ENCODE results near the gene STMN3. TPM values are rescaled to one million over a fixed set of nuclear protein-coding genes. Genes with fewer than 3 reads are reported as not detected.
"Not testable (repeated sequence)": the region's sequence is repeated elsewhere in the genome, so short reads cannot be mapped to it uniquely, and the experiment has no call there.

Gene STMN3
- polyA plus RNA-seq, 10 donors, result 8.8 to 37.1 (median 16.1) TPM

DNA sequence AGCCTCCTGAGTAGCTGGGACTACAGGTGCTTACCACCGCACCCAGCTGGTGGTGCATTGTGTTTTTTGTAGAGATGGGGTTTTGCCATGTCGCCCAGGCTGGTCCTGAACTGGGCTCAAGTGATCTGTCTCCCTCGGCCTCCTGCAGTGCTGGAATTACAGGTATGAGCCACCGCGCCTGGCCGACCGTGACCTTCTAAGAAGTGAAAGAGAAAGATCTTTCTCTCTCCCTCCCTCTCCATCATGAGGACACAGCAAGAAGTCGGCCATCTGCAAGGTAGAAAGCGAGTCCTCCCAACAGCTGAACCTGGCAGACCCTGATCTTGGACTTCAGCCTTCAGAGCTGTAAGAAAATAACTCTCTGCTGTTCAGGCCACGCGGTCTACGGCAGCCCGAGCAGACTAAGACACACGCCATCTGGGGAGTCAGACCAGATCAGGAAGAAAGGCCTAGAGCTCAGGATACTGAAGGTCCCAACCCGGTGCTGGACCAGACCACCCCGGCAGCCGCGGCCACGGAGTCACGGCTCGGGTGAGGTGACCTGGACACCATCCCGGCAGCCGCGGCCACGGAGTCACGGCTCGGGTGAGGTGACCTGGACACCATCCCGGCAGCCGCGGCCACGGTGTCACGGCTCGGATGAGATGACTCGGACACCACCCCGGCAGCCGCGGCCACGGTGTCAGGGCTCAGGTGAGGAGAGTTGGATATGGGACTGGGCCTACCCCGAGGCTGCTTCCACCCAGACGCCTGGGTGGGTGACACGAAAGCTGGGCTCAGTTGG lies 35.9 kb downstream of the STMN3 start:
- no peak for DNase-seq

DNA sequence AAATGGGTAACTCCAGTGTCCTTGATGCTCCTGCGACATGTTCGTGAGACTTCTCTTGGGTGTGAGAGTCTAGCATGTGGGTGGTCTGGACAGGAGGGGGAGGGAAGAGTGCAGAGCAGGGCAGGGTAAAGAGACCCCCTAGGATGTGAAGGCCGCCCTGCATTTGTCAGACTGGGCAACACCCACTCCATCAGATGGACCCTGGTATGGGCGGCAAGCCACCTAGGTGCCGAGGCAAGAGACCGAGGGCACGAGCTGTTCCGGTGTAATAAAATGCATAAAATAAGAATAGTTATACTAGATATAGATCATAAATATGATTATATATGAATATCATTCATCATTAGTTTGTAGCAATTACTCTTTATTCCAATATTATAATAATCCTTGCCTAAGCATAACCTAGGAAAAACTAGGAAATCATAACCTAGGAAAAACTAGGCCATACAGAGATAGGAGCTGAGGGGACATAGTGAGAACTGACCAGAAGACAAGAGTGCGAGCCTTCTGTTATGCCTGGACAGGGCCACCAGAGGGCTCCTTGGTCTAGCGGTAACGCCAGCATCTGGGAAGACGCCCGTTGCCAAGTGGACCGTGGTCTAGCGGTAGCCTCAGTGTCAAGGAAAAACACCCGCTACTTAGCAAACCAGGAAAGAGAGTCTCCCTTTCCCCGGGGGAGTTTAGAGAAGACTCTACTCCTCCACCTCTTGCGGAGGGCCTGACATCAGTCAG lies 39.2 kb downstream of the STMN3 start:
- DNase-seq, result not testable (repeated sequence)

DNA sequence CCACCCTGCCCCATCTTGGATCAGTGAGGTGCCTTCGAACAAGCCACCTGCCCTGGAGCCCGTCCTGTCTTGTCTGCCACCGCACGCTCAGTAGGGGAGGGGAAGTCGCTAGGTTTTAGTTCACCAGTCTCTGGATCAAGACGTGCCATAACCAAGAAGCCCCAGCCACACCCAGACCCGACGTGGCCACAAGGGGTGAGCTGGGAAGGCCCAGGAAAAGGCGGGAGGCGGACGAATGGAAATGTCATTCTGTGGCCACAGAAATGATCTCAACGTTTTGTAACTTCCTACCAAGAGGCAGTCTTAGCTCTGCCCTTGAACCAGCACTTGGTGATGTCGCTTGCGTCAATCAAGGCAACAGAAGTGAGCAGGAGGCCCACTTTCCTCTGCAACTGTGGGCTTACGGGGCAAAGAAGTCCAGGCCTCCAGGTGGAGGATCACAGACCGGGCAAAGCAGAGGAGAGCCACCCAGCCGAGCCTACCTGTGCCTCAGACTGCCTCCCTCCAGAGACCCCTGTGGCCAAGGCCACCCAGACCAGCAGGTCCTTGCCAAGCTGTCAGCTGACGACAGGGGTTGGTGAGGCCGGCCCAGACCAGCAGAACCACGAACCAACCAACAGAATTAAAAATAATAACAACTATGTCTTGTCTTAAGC lies 40.8 kb downstream of the STMN3 start:
- DNase-seq, result no peak

DNA sequence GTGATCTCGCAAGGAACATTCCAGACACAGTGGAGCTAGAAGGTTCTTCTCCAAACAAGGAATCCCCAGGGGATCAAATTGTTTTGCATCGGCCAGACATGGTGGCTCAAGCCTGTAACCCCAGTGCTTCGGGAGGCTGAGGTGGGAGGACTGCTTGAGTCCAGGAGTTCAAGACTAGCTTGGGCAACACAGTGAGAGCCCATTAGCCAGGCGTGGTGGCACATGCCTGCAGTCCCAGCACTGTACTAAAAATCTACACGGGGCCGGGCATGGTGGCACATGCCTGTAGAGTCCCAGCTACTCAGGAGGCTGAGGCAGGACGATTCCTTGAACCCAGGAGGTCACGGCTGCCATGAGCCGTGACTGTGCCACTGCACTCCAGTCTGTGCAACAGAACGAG lies 41.6 kb downstream of the STMN3 start:
- DNase-seq, result no peak

DNA sequence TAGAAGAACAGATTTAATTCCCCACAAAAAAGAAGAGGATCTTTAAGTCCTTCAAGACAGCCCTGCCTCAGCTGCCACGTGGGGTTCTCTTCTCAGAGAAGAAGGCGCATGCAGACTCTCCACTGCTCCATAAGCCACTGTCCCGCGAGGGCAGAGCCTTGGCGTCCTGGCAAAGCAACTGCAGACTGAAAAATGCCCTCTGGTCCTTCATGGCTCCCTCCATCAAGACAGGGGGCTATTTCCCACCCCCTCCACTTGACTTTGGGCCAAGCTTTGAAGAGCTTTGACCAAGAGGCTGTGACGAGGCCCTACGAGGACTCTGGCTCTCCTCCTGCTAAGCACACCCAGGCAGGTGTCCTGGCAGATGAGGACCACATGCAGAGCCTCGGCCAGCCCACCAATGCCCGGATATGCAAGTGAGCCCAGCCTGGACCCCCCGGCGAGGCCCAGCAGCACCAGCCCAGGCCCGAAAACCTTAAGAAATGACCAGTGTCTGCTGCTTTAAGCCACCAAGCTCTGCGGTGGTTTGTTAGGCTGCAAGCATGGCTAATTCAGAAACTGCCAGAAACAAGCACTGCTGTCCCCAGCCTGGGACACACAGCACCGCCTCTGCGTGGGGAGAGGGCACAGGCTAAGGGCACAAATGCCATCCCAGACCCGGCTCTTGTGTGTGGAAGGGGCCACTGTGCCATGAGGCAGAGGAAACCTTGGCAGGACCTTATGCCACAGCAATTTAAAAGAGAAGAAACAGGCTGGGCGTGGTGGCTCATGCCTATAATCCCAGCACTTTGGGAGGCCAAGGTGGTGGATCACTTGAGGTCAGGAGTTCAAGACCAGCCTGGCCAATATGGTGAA lies 42.4 kb downstream of the STMN3 start:
- no peak for DNase-seq

DNA sequence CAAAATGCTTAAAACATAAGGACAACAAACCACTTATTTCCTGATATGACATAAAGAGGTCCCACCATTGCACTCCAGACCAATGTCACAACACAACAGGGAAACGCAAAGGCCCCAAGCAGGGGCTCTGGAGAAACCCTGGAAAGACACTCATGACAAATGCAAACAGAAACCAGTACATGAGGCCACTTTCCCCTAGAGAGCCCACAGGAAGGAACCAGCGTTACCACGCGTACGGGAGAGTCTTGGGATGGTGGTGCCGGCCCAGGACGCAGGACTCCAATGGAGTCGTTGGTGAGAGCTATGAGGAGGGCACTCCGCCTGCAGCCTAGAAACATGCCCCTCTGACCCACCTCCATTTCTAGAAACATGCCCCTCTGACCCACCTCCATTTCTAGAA lies 46.5 kb downstream of the STMN3 start:
- no peak for DNase-seq

DNA sequence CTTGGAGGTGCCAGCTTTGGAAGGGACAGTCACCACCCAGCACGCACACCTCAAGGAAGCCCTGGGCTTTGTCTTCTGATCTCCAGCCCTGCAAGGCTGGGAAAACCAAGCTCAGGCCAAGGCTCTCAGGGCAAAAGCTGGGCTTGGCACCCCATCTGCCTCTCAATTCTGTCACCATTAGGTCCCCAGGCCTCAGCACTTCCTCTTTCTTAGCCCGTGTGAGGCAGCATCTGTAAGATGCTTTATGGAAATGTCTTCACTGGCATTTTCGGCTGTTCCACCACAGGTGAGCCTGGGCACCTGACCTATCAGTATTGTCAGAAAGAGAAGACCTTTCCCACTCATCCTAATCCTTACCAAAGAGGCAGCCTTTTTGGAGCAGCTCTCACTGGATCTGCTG lies 50.9 kb downstream of the STMN3 start:
- no peak for DNase-seq

DNA sequence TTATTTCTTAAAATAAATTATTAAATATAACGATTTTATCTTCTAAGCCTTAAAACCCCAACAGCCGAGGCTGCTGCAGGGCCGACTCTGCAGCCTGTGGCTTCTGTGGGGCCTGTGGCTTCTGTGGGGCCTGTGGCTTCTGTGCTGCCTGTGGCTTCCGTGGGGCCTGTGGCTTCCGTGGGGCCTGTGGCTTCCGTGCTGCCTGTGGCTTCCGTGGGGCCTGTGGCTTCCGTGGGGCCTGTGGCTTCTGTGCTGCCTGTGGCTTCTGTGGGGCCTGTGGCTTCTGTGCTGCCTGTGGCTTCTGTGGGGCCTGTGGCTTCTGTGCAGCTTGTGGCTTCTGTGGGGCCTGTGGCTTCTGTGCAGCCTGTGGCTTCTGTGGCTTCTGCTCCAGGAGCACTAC lies 51.5 kb downstream of the STMN3 start:
- not testable (repeated sequence) for DNase-seq

DNA sequence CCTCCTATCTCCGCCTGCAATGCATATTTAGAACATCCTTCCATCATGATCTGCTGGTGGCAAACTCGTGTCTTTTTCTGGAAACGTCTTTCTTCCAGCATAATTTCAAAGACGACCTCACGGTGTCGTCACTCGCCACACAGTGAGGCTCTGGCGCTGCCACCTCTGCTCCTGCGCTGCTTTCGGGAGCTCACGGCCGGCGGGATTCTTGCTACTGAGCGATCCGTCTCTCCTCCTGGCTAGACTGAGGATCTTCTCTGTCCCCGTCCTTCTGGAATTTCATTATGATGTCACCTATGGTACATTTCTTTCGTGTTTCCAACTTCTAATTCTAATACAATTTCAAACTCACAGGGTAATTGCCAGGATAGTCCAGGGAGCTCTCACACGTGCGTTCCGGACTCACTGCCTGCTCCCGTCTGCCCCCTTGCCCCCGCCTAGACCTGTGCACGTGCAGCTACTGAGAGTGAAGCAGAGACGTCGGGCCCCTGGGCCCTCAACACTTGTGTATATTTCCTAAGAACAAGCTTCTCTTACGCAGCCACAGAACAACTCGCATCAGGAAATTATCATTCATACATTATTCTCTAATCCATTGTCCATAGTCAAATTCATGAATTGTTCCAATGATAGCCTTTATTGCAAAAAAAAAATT lies 53.7 kb downstream of the STMN3 start:
- no peak for DNase-seq

DNA sequence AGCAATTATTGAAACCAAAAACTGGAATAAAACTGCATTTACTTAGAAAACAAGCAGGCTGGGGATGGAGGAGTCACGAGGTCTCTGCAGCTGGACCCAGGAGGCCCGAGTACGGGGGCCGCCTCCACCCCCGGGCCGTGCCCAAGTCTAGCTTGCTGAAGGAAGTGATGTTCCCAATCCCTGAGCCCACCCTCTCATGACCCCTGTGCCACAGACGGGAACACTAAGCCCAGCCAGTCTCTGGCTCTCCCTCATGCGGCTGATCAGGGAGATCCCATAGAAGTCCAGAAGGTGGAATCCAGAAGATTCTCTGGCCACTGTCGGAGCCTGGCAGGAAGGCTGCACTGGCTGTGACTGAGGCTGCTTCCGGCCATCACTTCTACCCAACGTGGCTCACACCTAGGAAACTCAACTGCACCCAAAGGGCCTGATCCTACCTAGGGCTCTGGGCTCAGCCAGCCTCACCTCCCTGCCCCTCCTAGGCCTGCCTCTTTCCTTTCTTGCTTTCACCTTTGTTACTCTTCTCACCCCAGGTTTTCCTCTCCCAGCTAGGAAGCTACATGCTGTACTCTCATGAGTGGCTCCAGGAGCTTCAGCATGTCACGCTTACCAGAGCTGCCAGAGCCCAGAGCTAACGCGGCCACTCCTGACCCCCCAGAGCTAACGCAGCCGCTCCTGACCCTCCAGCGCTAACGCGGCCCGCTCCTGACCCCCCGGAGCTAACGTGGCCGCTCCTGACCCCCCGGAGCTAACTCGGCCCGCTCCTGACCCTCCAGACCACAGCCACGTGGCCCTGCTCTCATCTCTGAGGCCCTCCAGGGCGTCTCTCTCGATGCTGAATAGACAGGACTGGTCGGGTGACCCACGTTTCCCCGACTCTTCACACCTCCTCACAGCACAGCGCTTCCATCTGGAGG lies 54.5 kb downstream of the STMN3 start:
- no peak for DNase-seq

DNA sequence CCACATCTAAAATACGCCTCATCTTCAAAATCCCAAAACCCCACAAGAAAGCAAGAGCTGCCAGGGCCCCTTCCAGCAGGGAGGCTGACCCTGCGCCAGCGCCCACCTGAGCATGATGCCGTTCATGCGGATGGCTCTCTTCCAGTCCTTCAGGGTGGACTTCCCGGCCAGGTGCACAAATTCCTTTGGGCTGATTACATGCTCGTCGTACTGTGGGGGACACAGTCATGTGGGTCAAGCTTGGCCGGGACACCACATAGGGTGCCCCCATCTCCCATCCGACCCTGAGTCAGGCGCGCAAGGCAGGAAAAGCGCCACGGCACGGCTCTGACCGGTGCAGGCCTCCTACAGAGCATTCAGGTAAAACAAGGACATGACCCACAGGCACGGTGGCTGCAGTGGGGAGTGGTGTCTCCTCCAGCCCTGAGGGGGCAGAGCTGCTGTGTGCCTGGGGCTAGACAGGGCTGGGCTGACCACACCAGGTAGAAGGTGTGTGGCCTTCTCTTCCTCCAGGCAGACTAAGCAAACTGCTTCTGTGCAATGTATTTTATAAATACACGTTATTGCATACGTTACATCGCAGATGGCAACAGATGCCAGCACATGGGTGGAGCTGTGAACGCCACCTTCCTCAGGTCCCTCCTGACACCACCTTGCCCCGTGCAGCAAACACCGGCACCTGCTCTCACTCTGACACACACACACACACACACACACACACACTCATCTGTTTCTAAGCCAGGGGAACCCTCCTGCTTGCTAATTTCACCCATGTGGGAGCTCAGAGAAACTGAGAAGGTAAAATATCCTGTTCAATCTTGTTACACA lies 55.4 kb downstream of the STMN3 start:
- no peak for DNase-seq

DNA sequence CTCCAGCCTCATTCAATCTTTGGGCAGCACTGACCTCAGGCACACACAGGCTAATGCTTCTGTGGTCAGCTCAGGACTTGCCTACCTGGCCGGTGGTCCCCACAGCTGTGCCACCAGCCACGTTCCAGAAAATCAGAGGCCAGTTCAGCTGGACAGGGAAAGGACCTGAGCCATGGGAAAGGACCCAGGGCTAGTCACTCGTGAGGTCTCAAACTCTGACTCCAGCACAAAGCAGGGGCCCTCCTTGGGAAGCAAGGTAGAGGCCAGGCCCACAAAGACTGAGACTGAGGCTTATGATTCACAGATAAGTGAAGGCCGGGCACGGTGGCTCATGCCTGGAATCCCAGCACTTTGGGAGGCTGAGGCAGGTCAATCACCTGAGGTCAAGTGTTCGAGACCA lies 56.8 kb downstream of the STMN3 start:
- DNase-seq, result no peak

DNA sequence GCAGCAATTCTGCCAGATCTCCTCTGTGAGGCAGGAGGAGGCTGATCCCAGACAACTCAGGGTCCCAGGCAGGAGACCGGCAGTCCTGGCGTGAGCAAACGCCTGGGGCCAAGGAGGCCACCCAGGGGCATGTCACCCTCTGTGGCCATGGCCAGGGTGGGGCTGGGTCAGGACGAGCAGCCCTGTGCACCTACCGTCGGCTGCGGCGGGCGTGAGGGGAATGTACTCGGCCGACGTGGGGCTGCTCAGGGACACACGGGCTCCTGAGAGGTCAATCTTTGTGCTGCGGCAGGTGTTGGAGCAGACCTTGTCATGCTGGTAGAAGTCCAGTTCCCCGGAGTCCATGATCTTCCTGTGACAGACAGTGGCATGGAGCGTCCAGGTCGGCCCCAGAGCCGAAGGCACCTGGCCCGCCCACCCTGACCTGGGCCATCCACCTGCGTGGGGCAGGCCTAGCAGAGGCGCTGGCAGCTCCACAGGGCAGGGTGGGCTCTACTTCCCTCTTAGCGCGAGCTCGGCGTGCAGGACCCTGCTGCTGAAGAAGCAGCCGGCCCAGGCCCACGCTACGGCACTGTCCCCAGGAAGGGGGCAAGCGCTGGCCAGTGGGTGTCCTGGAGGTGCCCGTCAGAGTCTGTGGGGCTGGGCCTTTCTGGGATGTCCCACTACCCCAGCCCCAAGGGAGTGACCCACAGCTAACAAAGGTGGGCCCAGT lies 57.7 kb downstream of the STMN3 start:
- no peak for DNase-seq

DNA sequence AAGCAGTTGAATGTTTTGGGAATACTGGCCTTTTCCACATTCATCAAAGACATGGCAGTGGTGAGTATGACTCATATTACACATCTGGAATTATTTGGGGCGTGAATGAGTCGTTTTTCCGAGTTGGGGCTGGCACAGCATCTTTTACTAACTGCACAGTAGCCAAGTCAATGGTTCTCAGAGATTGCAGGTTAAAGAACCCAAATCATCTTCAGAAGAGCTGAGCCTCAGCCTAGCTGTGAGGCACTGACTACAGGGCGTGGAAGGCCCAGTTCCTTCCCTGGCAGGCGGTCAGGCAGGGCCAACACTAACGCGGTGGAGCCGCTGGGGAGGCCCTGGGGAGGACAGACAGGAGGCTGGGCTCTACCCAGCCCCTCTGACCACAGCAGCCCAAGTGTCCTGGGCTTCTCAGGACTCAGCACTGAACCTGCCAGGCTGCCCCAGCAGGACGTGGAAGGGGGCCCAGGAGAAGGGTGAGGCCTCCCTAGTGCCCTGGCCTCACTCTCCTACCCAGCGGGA lies 59.1 kb downstream of the STMN3 start:
- DNase-seq, result peak in 2 of 3 donors; percentile 39 to 54

DNA sequence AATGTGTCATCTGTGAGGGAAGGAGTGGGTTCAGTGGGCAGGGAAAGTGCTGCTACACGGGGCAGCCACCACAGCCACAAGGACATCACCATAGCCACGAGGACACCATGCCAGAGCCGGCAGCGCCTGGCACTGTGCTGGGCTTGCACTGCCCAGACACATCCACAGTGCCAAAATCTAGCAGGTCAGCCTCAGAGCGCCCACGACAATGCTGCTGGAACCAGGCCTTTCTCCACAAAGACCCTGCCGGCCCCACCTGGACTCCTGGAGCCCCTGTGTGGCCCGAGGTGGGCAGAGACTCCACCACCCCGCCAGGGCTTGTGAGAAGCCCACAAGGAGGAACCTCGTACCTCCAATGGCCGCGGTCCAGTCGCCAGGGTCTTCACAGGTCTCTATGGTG lies 60.6 kb downstream of the STMN3 start:
- DNase-seq, result no peak

DNA sequence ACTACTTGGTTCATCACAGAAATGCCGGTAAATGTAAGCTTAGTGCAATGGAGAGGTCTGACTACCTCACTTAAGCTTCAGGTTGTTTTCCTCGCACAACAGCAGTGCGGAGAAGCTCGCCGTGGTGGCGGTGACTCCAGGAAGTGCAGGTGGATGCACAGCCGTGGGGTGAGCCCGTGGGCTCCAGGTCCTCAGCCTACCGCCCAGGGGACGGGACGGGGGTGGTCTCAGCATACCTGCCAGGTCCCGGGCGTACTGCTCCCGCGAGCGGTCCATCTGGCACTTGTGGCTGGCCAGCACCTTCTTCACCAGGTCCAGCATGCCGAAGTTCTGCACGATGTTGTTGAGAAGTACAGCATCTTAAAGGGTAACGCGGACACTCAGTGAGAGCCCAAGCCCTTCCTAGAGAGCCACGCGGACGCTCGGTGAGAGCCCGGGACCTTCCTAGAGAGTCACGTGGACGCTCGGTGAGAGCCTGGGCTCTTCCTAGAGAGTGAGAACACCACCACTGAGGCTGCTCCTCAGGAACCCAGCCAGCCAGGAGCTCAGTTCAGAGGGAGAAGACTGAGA lies 61.4 kb downstream of the STMN3 start:
- no peak for DNase-seq

DNA sequence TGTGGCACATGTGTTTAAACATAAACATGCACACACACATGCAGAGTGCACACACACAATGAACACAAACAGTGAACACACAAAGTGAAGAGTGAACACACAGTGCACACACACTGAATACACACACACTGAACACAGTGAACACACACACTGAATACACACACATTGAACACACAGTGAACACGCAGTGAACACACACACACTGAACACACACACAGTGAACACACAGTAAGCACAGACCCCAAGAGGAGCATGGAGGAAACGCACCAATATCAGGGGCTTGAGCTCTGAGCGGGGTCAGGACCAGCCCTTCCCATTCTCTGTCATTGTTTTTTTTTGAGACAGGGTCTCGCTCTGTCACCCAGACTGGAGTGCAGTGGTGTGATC lies 62.1 kb downstream of the STMN3 start:
- no peak for DNase-seq

Data from muscle of back (tissue), 11 donors.